Muscle layer of duodenum (tissue), 2 donors: ENCODE results near the gene COL6A2.
A peak's percentile ranks its signal among the peaks of the same experiment; 100 is the strongest.
"Not testable (repeated sequence)": the region's sequence is repeated elsewhere in the genome, so short reads cannot be mapped to it uniquely, and the experiment has no call there.

Experiments used
- H3K27ac ChIP-seq: one replicate; pipeline ENCODE4 v1.7.0; 2013; ENCODE audit warnings: mild to moderate bottlenecking, low read length
- H3K27me3 ChIP-seq: one replicate; pipeline ENCODE4 v1.7.0; 2013; ENCODE audit warnings: low read depth, mild to moderate bottlenecking, control low read depth, low read length
- H3K36me3 ChIP-seq, 2 donors: one replicate each; pipeline ENCODE4 v1.7.0; 2013; ENCODE audit warnings: low read length in 2 of 2, control low read depth in 1 of 2, mild to moderate bottlenecking in 1 of 2; ENCODE audit not compliant: insufficient read depth in 2 of 2, control insufficient read depth in 1 of 2
- H3K4me1 ChIP-seq, 2 donors: one replicate each; pipeline ENCODE4 v1.7.0; 2013; ENCODE audit warnings: low read length in 2 of 2, mild to moderate bottlenecking in 2 of 2, control low read depth in 1 of 2, moderate library complexity in 1 of 2; ENCODE audit not compliant: insufficient read depth in 2 of 2, control insufficient read depth in 1 of 2
- H3K4me3 ChIP-seq, 2 donors: one replicate each; pipeline ENCODE4 v1.7.0; 2013; ENCODE audit warnings: low read length in 2 of 2, low read depth in 1 of 2, mild to moderate bottlenecking in 1 of 2
- H3K9me3 ChIP-seq, 2 donors: one replicate each; pipeline ENCODE4 v1.7.0; 2013; ENCODE audit warnings: low read length in 2 of 2, control low read depth in 1 of 2, mild to moderate bottlenecking in 1 of 2; ENCODE audit not compliant: control insufficient read depth in 1 of 2
- donor health status: healthy.

COL6A2 gene

GRCh38 chr21:46055863-46056281, 42.0 kb upstream of the COL6A2 start:
- Histone ChIP-seq H3K36me3 (no peaks in the 10 kb centered on the region), H3K27ac (peak overlapping the region; percentile 95), H3K4me1 (peaks cover 0 to 23% of the 10 kb centered on the region in 2 donors), H3K27me3 (no peaks in the 10 kb centered on the region), H3K4me3 (peak overlapping the region in 1 of 2 donors; percentile 32), H3K9me3 (no peaks in the 10 kb centered on the region)

DNA sequence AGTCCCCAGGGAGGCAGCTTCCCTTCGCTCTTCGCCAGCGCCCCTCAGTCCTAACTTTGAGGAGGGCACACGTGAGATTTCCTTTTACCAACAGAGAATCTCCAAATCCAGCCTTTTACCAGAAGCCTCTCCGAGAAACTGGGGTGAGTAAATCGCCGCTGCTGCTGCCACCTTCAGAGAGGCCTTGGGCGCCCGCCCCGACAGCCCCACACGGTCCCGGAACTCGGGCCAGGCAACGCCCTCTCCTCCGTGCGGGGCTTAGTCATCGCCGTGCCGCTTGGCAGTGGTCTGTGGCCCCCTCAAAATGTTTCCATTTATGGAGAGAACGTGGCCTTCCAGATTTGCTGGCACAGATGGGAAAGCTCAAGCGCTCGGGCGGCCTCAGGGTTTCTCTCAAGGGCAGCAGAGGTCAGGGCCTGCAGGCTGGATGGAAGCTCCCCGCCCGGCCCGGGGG, 41.4 kb upstream of the COL6A2 start:
- no peaks in the 10 kb centered on the region for H3K36me3 ChIP-seq
- peaks cover 0 to under 1% of the 10 kb centered on the region in 2 donors for H3K9me3 ChIP-seq
- H3K4me1 ChIP-seq: peaks cover 0 to 23% of the 10 kb centered on the region in 2 donors
- H3K27ac ChIP-seq: peak overlapping the region; percentile 95
- no peaks in the 10 kb centered on the region for H3K27me3 ChIP-seq
- peak overlapping the region in 1 of 2 donors; percentile 32 for H3K4me3 ChIP-seq

- peaks cover 0 to 23% of the 10 kb centered on the region in 2 donors for H3K4me1 ChIP-seq
- H3K9me3 ChIP-seq: peaks cover 3 to 4% of the 10 kb centered on the region in 2 donors
- H3K27ac ChIP-seq: peak overlapping the region; percentile 82
- peak overlapping the region in 1 of 2 donors; percentile 37 for H3K4me3 ChIP-seq
- no peaks in the 10 kb centered on the region for H3K36me3 ChIP-seq
- no peaks in the 10 kb centered on the region for H3K27me3 ChIP-seq
Observed at GRCh38 chr21:46057111-46057709, 40.7 kb upstream of the COL6A2 start.

- peak overlapping the region; percentile 82 for H3K27ac ChIP-seq
- no peak overlapping the region for H3K4me3 ChIP-seq
- no peaks in the 10 kb centered on the region for H3K36me3 ChIP-seq
- H3K4me1 ChIP-seq: peaks cover 0 to 23% of the 10 kb centered on the region in 2 donors
- peaks cover 4% of the 10 kb centered on the region in 2 donors for H3K9me3 ChIP-seq
- no peaks in the 10 kb centered on the region for H3K27me3 ChIP-seq
Observed at GRCh38 chr21:46057710-46058241, 40.1 kb upstream of the COL6A2 start.

- H3K9me3 ChIP-seq: peaks cover 4 to 11% of the 10 kb centered on the region in 2 donors
- no peaks in the 10 kb centered on the region for H3K36me3 ChIP-seq
- H3K27me3 ChIP-seq: no peaks in the 10 kb centered on the region
- H3K27ac ChIP-seq: peak overlapping the region; percentile 82
- no peak overlapping the region for H3K4me3 ChIP-seq
- peaks cover 0 to 23% of the 10 kb centered on the region in 2 donors for H3K4me1 ChIP-seq
Observed at GRCh38 chr21:46058431-46059145, 39.3 kb upstream of the COL6A2 start.

GRCh38 chr21:46059195-46059594, 38.7 kb upstream of the COL6A2 start:
- H3K4me3 ChIP-seq: no peak overlapping the region
- no peaks in the 10 kb centered on the region for H3K27me3 ChIP-seq
- peaks cover 0 to 23% of the 10 kb centered on the region in 2 donors for H3K4me1 ChIP-seq
- H3K27ac ChIP-seq: no peak overlapping the region
- H3K36me3 ChIP-seq: no peaks in the 10 kb centered on the region
- peaks cover 4 to 11% of the 10 kb centered on the region in 2 donors for H3K9me3 ChIP-seq

DNA sequence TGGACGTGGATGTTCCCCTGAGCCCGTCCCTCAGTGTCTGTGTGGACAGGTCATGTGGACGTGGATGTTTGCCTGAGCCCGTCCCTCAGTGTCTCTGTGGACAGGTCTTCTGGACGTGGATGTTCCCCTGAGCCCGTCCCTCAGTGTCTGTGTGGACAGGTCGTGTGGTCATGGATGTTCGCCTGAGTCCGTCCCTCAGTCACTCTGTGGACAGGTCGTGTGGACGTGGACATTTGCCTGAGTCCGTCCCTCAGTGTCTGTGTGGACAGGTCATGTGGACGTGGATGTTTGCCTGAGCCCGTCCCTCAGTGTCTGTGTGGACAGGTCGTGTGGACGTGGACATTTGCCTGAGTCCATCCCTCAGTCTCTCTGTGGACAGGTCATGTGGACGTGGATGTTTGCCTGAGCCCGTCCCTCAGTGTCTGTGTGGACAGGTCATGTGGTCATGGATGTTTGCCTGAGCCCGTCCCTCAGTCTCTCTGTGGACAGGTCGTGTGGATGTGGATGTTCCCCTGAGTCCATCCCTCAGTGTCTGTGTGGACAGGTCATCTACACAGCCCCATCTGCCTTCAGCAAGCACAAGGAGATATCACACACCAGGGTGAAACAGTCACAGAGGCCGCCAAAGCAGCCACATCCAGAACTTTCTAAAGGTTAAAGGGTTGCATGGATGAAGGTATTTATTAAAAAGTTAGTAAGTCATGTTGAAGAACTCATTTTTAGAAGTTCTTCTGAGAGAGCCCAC, 38.0 kb upstream of the COL6A2 start:
- H3K4me1 ChIP-seq: peaks cover 0 to 22% of the 10 kb centered on the region in 2 donors
- not testable (repeated sequence) for H3K36me3 ChIP-seq, H3K4me3 ChIP-seq, H3K27me3 ChIP-seq
- peaks cover 4 to 11% of the 10 kb centered on the region in 2 donors for H3K9me3 ChIP-seq
- H3K27ac ChIP-seq: peak overlapping the region; percentile 77

DNA sequence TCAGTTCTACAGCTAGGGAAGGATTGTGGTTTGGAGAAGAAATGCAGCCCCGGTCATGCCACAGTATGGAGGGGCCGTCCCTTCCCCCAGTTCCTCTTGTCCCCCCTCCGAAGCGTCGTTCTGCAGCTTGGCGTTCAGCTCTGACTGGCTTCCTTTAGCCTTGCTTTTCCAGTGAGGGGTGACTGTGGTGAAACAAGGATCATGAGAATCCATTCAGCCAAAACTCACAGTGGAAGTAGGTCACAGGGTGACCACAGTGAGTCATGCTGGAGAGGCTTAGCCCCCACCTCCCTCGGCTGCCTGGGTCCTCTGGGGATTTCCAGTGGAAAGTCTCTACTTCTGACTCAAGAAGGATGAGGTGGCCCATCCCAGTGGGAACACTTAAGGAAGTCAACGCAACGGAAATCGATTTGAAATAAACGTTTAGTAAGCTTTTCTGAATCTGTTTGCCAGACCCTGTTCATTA, 37.3 kb upstream of the COL6A2 start:
- H3K4me1 ChIP-seq: peaks cover 0 to 17% of the 10 kb centered on the region in 2 donors
- H3K27me3 ChIP-seq: no peaks in the 10 kb centered on the region
- peak overlapping the region; percentile 80 for H3K27ac ChIP-seq

DNA sequence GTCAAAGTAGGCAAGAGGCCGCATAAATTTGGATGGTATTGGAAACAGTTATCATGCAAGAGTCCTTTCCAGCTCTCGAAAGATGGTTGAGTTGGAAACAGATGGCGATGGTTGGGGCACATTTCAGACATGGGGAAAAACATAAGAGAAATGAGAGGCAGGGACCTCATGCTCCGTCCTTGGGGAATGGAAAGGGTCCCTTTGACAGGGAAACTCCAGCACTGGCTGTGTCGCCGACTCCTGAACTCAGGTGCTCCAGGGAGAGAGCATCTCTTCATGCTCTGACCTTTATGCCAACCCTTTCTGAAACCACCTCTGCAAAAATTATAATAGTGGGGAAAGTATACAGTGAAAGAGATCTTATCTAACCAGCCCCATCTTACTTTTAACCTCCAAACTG, 36.8 kb upstream of the COL6A2 start:
- peaks cover 4 to 11% of the 10 kb centered on the region in 2 donors for H3K9me3 ChIP-seq
- no peak overlapping the region for H3K4me3 ChIP-seq
- peaks cover 0 to 17% of the 10 kb centered on the region in 2 donors for H3K4me1 ChIP-seq
- H3K27me3 ChIP-seq: no peaks in the 10 kb centered on the region
- H3K27ac ChIP-seq: peak overlapping the region; percentile 80
- peaks cover 0 to 4% of the 10 kb centered on the region in 2 donors for H3K36me3 ChIP-seq

More for the DNA sequence above, 37.3 kb upstream of the COL6A2 start:
- Histone ChIP-seq H3K9me3 (peaks cover 4 to 11% of the 10 kb centered on the region in 2 donors), H3K36me3 (peaks cover 0 to 2% of the 10 kb centered on the region in 2 donors), H3K4me3 (no peak overlapping the region)

GRCh38 chr21:46061518-46061917, 36.4 kb upstream of the COL6A2 start:
- Histone ChIP-seq H3K36me3 (peaks cover 0 to 4% of the 10 kb centered on the region in 2 donors), H3K4me3 (no peak overlapping the region), H3K27ac (peak overlapping the region; percentile 80), H3K9me3 (peaks cover 4 to 11% of the 10 kb centered on the region in 2 donors), H3K27me3 (no peaks in the 10 kb centered on the region), H3K4me1 (peaks cover 0 to 18% of the 10 kb centered on the region in 2 donors)

DNA sequence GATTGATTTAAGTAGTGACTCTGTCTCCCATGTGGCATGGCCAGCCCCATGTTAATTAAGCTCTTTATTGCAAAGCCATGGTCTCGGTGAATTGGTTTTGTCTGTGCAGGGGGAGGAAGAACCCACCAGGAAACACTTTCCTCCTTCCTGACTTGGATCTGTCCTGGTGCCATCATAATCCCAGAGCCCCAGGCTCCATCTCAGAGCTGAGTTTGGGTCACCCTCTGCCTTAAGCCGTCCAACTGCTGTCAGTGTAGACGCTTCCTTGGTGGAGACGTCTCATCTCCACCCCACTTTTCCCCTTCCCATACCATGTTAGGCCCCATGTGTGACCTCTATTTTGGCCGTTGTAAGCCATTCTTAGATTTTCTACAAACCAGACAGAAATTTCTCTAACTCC, 36.0 kb upstream of the COL6A2 start:
- Histone ChIP-seq H3K4me1 (peaks cover 0 to 22% of the 10 kb centered on the region in 2 donors), H3K4me3 (no peak overlapping the region), H3K27ac (peak overlapping the region; percentile 80), H3K36me3 (peaks cover 0 to 4% of the 10 kb centered on the region in 2 donors), H3K9me3 (peaks cover 4 to 11% of the 10 kb centered on the region in 2 donors), H3K27me3 (no peaks in the 10 kb centered on the region)
